Melanocyte of skin (primary cell): ENCODE data around the gene LINC00305. TPM values are rescaled to one million over a fixed set of nuclear protein-coding genes. Genes with fewer than 3 reads are reported as not detected.

ENCODE experiments used
- total RNA-seq, 2 donors: library from RNA; depleted of rRNA; stranded (reverse); fragments of >200 nt; gene quantifications; 2 replicates each; pipeline ENCODE4 v1.2.3, GENCODE V29; 2012

The LINC00305 gene
- total RNA-seq = not detected

GRCh38 chr18:64148988-64149387 is at the start of gene LINC00305:
Gene LINC00305, minus strand, starts transcription at chr18:64149088.

Other genes starting within 250 kb of the LINC00305 start
- gene SERPINB10, start 241.1 kb downstream of the LINC00305 start, total RNA-seq = under 1 TPM in 1 of 2 donors, not detected in 1; 1.00 TPM
- gene HMSD, start 199.8 kb downstream of the LINC00305 start, total RNA-seq = under 1 TPM in 1 of 2 donors, not detected in 1; 0.33 TPM
- 10 to 100 TPM; 15.1 to 15.7 TPM for gene SERPINB8, start 179.0 kb downstream of the LINC00305 start, total RNA-seq